ENCODE measurements around the gene TTLL13. TPM values are rescaled to one million over a fixed set of nuclear protein-coding genes. Genes with fewer than 3 reads are reported as not detected.

TTLL13 gene
- total and polyA plus RNA-seq, 2 of the 4 experiments (the other 2 are of a cell fraction) = 0.10 TPM; not detected in 1

DNA sequence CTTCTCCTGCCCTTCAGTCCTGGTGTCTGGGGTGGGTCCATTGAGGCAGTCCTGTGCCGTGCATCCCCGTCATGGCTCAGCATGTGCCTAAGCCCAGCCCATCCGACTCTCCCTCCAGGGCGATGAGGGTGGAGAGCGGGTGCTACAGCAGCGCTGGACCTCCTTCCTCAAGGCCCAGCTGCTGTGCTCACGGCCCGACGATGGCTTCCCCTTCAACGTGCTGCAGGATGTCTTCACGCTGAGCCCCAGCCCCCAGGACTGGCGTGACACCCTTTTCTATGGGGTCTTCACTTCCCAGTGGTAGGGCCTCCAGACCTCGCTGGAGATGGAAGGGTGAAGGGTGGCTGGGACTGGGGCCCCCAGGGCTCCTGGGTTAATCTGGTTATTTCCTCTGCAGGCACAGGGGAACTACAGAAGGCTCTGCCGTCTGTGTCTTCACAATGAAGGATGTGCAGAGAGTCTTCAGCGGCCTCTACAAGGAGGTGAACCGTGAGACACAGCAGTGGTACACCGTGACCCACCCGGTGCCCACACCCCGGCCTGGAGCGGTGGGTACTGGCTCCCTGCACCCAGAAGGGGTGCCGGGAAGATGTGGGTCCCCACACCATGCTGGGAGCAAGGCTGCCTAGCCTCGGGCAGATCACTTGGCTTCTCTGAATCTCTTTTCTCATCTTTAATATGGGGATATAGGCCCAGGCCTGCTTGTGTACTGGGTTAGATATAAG is 25.8 kb upstream of the TTLL13 start:
- TF ChIP-seq NFE2L2 (IDR thresholded peaks at IDR 0.05; ENCODE audit: low read depth, low read length) (no peak), MAZ (IDR thresholded peaks at IDR 0.05; ENCODE audit: borderline replicate concordance, low read depth, low read length) (no peak), RFX5 (IDR thresholded peaks at IDR 0.05; ENCODE audit: low read depth, low read length) (no peak), CTCF (conservative IDR thresholded peaks at IDR 0.05; ENCODE audit: low read depth, low read length) (no peak), CHD1 (IDR thresholded peaks at IDR 0.05; ENCODE audit: low read depth, low read length) (no peak), RCOR1 (IDR thresholded peaks at IDR 0.05; ENCODE audit: insufficient replicate concordance, low read length) (no peak), RAD21 (IDR thresholded peaks at IDR 0.05; ENCODE audit: low read length) (no peak)
- TF ChIP-seq, protein P1, sequence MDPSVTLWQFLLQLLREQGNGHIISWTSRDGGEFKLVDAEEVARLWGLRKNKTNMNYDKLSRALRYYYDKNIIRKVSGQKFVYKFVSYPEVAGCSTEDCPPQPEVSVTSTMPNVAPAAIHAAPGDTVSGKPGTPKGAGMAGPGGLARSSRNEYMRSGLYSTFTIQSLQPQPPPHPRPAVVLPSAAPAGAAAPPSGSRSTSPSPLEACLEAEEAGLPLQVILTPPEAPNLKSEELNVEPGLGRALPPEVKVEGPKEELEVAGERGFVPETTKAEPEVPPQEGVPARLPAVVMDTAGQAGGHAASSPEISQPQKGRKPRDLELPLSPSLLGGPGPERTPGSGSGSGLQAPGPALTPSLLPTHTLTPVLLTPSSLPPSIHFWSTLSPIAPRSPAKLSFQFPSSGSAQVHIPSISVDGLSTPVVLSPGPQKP (IDR thresholded peaks at IDR 0.05; ENCODE audit: borderline replicate concordance, low read depth, low read length) = no peak
- Histone ChIP-seq H4K91ac (ENCODE audit: insufficient read depth, low read depth, low read length) (no peak overlapping the region), H3K56ac (ENCODE audit: extremely low read depth, insufficient read depth, low read length) (no peak overlapping the region), H2BK15ac (ENCODE audit: low read depth, low read length) (no peak overlapping the region), H4K20me1 (ENCODE audit: insufficient read depth, low read length) (no peaks in the 10 kb centered on the region), H3K4ac (ENCODE audit: low read depth, low read length) (no peak overlapping the region), H3K18ac (ENCODE audit: low read depth, low read length) (no peak overlapping the region), H3K79me1 (ENCODE audit: low read depth in 1 of 2, low read length in 2 of 2) (peaks cover 3 to 4% of the 10 kb centered on the region in 2 experiments; a peak in 3 of 4 replicates), H2BK20ac (ENCODE audit: low read depth, low read length) (no peak overlapping the region), H2BK120ac (ENCODE audit: low read depth, low read length) (no peak overlapping the region), H3K4me3 (ENCODE audit: insufficient read depth, low read depth, low read length) (no peak overlapping the region), H3K9ac (ENCODE audit: low read depth, low read length) (no peak overlapping the region), H3K14ac (replicated peaks; ENCODE audit: low read depth, low read length) (no peak overlapping the region), H4K8ac (ENCODE audit: low read depth in 2 of 2, low read length in 2 of 2) (no peak overlapping the region), H3K9me1 (ENCODE audit: insufficient read depth, low read length) (no peaks in the 10 kb centered on the region), H3K36me3 (ENCODE audit: control insufficient read depth, insufficient read depth, low read length) (peaks cover 39% of the 10 kb centered on the region), H4K5ac (ENCODE audit: low read depth, low read length) (no peak overlapping the region), H3K9me3 (ENCODE audit: control insufficient read depth, insufficient read depth, low read length) (no peaks in the 10 kb centered on the region), H2AK9ac (replicated peaks; ENCODE audit: low read depth, low read length, poor library complexity) (no peak overlapping the region), H3K4me1 (ENCODE audit: control insufficient read depth, insufficient read depth, low read length) (peaks cover 3% of the 10 kb centered on the region; the same call in 1 of the 2 replicates), H2BK5ac (ENCODE audit: low read depth, low read length, poor library complexity, severe bottlenecking) (no peak overlapping the region), H3K27me3 (ENCODE audit: control insufficient read depth, insufficient read depth, low read length) (no peaks in the 10 kb centered on the region), H3K27ac (ENCODE audit: insufficient read depth, low read length) (no peak overlapping the region), H2AK5ac (ENCODE audit: low read depth, low read length) (no peak overlapping the region), H3K23ac (ENCODE audit: low read depth, low read length) (no peak overlapping the region), H3K4me2 (ENCODE audit: low read depth, low read length) (no peak overlapping the region), H2AFZ (replicated peaks; ENCODE audit: low read length, poor library complexity) (peak overlapping the region; percentile 56)
- dilution Hi-C loops (cut with HindIII; ENCODE audit: low sequenced_read_pairs, unreplicated experiment) = no loop called here
- WGBS, 2 experiments (ENCODE audit: extremely low coverage in 2 of 2, insufficient read length in 1 of 2) = 90% methylated on average over 13 of the region's 22 CpGs; no CpG with 5 or more reads in 1 of the 2 experiments
- DNase-seq = no peak
- no TSS peak for BruUV-seq (replicated peaks)
- CTCF ChIA-PET = no interaction called here
- POLR2A ChIA-PET (ENCODE audit: unreplicated experiment) = no interaction called here
- in situ Hi-C loops (cut with MboI; ENCODE audit: low sequenced_read_pairs) = loop anchor here (10.0 kb wide), 1 partner anchor 329 kb away; the partner anchor contains the start of gene AP3S2
- intact Hi-C loops (cut with micrococcal nuclease) = loop anchor here (10.0 kb wide), 1 partner anchor 139 kb away; no protein-coding TSS in a partner anchor
- no peak for ATAC-seq (ENCODE audit: low read depth)

Data from IMR-90 (cell line).